Epithelial cell of esophagus (primary cell): Measurements from ENCODE around the gene TMEM154.

Source experiments
- DNase-seq: peaks from one replicate; pipeline ENCODE4 v3.0.0; 2010; ENCODE audit warnings: low read depth
- H3K4me3 ChIP-seq: 2 replicates; pipeline ENCODE4 v1.5.1; 2011; ENCODE audit warnings: mild to moderate bottlenecking, low read length, control low read depth
- CTCF ChIP-seq: IDR thresholded peaks from 2 replicates; pipeline ENCODE4 v1.5.1; 2011; ENCODE audit warnings: low read depth, mild to moderate bottlenecking, low read length, control low read depth, inconsistent platforms; ENCODE audit not compliant: insufficient read depth; ENCODE audit errors: missing control alignments

TMEM154 gene

GRCh38 chr4:152598454-152598853, 81.3 kb downstream of the TMEM154 start:
- no peak for DNase-seq
- no peak for TF ChIP-seq CTCF
- H3K4me3 ChIP-seq: no peak overlapping the region

- TF ChIP-seq CTCF: no peak
- no peak overlapping the region for H3K4me3 ChIP-seq
- peak; percentile 59 for DNase-seq
Measured at GRCh38 chr4:152594978-152595925, 84.5 kb downstream of the TMEM154 start.

- H3K4me3 ChIP-seq: no peak overlapping the region
- no peak for DNase-seq
- TF ChIP-seq CTCF: no peak
Measured at GRCh38 chr4:152594057-152594456, 85.7 kb downstream of the TMEM154 start.

GRCh38 chr4:152591876-152592275, 87.9 kb downstream of the TMEM154 start:
- no peak overlapping the region for H3K4me3 ChIP-seq
- DNase-seq: no peak

GRCh38 chr4:152591396-152591795, 88.4 kb downstream of the TMEM154 start:
- TF ChIP-seq CTCF: no peak
- no peak overlapping the region for H3K4me3 ChIP-seq
- DNase-seq: peak; percentile 81

More at GRCh38 chr4:152591876-152592275, 87.9 kb downstream of the TMEM154 start:
- no peak for TF ChIP-seq CTCF

- TF ChIP-seq CTCF: peak; percentile 15
- no peak overlapping the region for H3K4me3 ChIP-seq
- peak; percentile 97 for DNase-seq
Measured at GRCh38 chr4:152590179-152591031, 89.4 kb downstream of the TMEM154 start.
